Mucosa of gallbladder (tissue), 1 donor: ENCODE measurements around the gene TXNRD1. TPM values are rescaled to one million over a fixed set of nuclear protein-coding genes. Genes with fewer than 3 reads are reported as not detected.
"Not testable (repeated sequence)": the region's sequence is repeated elsewhere in the genome, so short reads cannot be mapped to it uniquely, and the experiment has no call there.

Experiments used
- DNase-seq: peaks from one replicate; pipeline ENCODE4 v3.0.0-alpha.2; 2020; ENCODE audit warnings: low spot score
- total RNA-seq: library from RNA; stranded (reverse); gene quantifications from one replicate; pipeline ENCODE4 v1.2.1, GENCODE V29; 2021
- donor health status: DM: no; HTN: no; CAD: no.

TXNRD1 gene
- total RNA-seq, 1 donor from 2014 or later: 139 TPM

DNA sequence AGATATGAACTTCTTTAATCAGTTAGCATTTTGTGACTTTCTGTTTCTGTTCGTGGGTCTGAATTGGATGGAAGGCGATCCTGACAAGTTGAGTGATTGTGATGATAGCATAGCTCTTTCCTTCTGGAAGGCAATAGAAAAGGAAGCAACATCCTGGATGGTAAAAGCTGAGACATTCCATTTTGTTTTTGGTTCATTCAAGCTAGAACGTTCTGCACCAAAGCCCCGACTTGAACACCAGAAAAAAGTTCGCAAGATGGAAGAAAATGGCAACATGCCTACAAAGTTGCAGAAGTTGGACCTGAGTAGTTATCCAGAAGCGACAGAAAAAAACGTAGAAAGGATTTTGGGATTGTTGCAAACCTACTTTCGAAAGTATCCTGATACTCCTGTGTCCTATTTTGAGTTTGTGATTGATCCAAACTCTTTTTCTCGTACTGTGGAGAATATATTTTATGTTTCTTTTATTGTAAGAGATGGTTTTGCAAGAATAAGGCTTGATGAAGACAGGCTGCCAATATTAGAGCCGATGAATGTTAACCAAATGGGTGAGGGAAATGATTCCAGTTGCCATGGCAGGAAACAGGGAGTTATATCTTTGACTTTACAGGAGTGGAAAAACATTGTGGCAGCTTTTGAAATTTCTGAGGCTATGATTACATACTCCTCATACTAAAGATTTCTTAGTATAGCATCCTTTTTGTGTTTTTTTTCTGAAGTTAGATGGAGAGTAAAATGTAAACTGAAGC is 88.9 kb downstream of the TXNRD1 start:
- no peak for DNase-seq

DNA sequence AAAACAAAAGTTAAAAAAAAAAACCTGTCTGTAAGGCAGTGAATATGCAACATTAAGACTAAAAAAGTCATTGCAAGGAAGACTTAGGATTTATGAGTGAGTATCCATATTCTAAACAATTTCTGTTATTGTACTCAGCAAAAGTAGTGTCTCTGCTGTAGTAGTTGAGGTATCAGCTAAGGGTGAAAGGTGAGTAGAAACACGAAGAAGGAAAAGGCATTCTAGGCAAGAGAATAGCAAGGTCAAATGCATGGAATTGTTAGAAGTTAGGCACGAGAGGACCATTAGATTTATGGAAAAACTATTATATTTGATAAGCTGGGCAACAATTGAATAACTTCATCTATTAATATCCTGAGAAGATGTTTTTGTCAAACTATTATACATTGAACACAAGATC is 89.8 kb downstream of the TXNRD1 start:
- no peak for DNase-seq

DNA sequence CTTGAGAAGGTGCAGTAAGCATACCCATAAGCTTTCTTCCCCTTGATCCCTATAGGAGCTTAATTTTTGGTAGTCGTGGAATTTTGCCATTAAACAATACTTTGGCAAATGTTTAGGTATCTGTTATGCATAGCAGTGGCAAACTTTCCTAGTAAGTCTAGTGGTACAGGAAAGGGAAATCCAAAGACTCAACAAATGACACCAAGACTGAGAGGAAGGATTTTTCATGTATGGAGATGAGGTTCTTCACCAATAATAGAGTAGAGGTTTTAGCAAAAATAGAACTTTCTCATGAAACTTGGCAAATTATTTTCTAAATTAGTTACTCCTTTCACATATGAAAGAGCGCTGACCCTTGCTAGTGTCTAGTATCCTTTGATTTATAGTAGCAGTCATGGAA is 90.8 kb downstream of the TXNRD1 start:
- DNase-seq: no peak

DNA sequence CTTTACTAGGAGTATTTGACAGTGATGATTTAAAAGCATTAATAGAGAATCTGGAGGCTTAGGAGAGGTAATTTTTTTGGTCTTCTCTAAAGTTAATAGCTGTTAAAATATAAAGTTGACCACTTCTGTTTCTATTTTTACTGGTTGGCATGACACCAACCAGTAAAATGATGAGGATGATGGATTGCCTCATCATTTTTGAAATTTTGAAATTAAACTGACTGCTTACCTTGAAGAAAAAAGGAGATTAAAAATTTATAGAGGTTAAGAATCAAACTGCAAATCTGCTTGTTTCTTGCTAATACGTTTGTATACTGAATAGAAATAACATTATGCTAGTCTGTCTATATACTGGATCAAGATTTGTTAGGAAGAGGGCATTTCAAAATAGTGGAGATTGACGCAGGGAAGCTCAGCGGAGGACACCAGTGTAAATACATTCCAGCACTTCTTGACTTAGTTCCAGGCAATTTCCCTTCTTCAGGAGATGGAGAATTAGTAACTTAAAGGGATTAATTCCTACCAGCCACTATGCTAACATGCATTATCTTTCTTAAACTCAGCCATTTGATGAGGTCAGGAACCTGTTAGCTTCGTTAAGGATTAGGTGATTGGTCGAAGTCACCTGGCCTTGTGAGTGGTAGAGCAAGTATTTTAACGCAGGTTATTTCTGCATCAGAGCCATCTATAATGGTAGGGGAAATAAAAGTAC is 91.5 kb downstream of the TXNRD1 start:
- no peak for DNase-seq

DNA sequence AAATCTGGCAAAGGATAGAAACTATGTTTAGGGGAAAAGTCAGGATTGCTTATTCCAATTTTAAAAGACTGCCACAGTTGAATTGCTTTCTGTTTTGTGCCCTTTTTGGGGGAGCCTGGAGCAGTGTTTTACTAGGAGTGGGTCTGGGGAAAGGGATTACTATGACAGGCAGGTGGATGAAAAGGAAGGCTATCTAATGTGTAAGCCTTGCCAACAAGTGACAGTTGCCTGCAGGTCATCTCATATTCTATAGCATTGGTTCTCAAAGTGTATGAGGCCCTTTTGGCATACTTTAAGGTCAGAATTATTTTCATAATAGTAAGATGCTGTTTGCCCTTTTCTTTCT is 92.0 kb downstream of the TXNRD1 start:
- no peak for DNase-seq

DNA sequence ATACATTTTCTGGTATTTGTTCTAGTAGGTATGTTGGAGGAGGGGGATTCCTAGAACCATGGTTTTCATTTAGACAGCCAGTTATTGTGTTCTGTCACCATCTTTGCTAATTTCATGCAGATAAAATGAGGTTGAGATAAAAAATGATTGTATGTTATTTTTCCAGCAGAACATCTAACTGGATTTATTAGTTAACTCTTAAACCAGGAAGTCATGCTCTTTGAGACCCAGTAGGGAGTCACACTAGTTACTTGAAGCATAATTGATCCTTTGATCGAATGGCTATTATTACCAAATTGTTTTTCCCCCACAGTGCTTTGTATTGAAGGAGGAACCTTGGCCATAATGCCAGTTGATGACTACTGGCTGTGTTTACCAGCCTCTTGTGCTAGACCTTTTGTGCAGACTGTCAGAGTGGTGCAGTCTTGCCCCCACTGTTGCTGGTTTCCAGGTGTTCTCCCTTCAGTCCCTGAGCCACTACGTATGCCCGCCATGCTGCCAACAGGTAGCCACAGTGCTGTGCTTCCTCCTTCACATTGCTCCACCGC is 93.9 kb downstream of the TXNRD1 start:
- no peak for DNase-seq

DNA sequence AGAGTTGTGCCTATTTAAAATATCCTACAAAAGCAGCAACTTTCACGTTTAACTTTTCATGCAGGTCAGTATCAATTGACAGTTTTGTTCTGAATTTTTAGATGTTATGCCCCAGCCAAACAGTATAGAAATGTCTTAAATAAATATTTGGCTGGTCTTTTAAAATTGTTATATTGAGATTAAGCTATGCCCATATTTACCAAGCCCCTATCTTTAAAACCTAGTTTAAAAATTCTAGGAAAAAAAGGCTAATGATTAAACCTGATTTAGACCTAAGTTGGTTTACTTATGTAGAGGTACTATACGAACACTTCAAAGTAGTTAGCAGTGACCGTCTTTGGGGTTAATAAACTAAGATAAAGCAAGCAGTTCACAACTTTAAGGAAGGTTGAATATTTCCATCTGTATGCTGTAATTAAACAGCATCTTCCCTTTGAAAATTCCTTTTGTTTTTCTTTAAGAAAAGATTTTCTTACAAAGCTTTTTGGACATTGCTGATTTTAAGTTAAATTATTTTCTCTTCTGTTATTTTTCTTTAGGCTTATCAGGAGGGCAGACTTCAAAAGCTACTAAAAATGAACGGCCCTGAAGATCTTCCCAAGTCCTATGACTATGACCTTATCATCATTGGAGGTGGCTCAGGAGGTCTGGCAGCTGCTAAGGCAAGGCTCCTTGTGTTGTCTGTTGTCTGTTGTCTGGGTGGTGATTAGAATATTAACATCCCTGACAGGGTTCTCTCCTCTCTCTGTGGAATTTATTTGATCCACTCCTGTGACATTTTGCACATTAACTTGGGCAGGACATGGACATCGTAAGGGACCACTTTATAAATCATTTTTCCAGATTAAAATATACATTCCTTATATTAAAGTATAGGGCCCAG is 95.4 kb downstream of the TXNRD1 start:
- DNase-seq: no peak

DNA sequence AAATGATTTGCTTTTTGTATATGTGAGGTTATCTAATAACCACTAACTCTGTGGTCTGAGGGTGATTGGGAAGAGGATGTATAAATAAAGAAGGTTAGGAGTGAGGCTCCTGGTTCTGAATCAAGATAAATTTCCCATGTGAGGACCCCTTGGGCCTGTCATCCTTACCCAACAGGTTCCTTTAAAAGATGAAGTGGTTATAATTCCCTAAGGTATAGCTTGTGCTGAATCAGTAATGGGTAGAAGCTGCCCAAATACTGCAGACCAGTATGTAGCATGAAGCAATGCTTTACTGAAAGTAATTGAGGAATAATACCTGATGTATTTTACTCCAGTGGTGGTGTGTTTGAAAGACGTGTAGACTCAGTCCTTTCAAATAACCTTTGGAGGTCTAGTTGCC is 96.6 kb downstream of the TXNRD1 start:
- DNase-seq: no peak

DNA sequence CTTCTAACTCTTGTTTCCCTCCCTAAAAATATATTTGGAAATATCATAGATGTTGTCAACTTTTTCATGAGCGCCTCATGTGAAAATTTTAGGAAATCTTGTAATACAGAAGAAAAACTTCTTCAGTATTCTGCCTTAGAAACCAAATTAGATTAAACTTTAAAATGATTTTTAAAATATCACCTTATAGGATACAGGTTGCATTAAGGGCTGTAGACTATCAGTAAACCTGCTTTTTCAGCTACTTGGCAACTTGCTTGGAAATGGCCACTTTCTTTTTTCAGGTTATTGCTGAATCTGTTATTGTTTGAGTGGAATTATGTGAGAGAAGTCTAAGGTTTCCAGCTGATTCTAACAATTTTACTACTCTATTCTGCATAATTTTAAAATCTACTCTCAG is 97.1 kb downstream of the TXNRD1 start:
- no peak for DNase-seq

DNA sequence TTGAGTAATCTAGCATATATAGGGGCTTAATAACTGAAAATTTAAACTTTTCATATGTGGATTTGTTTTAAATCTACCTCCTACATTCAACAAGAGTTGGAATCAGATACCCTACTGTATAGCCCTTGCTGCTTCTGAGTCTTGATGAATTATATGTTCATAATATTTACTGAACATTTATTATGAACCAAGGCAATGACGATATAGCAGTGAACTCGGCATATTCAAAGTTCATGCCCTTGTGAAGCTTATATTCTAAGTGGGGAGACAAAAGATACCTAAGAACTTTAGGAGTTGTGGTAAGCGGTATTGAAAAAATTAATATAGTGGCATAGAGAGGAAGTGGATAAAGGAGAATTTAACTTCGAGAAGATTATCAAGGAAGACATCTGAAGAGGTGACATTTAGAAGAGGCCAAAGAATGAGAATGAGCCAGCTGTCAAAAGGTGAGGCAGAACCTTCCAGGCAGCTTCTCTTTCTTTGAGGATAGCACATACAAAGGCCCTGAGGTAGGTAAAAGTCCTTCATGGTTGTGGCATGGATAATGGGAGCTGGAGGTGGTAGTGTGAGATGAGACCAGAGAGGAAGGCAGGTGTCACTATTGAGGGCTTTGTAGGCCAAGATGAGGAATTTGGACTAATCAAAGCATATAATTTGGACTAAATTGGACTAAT is 98.1 kb downstream of the TXNRD1 start:
- no peak for DNase-seq

DNA sequence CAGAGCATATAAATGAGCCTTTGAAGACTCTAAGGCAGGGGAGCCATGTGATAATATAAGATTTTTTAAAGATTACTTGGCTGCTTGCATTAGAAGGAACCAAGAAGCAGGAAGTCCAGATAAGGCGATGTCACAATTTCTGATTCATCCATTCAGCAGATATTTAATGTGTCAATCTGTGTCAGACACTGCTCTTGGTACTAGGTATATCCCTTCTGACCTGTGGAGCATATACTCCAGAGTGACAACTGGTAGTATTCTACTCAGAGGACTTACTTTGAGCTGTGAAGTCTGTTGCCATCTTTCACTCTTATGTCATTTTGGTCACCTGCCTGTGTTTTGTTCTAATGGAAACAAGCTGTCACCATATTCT is 98.6 kb downstream of the TXNRD1 start:
- DNase-seq: no peak

DNA sequence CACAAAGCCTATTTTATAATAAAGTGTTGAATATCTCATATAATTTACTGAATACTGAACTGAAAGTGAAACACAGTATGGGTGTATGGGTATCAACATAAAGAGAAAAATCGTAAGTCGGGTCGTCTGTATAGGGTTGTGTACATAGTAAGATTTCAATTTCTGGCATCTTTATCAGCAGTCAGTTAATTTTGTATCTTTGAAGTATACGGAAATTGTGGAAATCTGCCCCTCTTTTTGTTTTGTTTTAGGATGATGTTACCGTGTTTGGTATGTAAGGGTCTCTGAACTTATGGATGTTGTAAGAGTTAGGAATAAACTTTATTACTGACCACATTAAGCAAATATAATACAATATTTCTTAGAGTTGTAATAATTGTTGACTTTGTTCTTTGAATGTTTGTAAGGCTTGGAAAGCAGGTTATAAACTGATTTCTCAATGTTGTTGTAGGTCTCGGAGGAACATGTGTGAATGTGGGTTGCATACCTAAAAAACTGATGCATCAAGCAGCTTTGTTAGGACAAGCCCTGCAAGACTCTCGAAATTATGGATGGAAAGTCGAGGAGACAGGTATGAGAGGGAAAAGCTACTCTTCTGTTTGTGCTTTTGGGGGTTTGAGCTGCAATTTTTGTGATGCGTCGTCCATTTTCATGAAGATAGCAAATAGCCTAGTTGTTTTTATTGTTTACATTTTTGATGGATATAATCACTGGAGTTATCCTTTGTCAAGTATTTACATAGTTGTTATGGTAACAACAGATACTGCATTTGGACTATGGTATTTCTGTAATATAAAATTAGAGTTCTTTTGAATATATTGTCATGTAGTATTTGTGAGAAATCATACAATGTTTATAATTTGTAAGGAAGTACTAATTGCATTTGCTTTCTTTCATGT is 100.0 kb downstream of the TXNRD1 start:
- no peak for DNase-seq

DNA sequence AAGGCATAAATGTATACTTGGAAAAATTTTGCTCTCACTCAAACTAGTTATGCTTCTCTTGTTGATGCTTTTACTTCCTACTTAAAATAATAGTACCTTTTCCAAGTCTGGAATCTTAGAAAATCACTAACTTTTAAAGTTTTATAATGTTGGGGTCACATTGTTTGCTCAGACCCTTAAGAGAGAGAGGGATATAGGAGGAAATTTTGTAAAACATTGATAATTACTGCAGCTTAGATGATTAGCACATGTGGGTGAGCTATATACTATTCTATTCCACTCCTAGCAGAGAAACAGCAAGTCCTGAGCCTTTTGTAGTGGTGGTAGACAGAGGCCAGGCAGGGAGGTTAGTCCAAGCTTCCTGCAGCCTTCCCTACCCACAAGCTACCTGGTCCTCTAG is 101.4 kb downstream of the TXNRD1 start:
- DNase-seq: no peak

DNA sequence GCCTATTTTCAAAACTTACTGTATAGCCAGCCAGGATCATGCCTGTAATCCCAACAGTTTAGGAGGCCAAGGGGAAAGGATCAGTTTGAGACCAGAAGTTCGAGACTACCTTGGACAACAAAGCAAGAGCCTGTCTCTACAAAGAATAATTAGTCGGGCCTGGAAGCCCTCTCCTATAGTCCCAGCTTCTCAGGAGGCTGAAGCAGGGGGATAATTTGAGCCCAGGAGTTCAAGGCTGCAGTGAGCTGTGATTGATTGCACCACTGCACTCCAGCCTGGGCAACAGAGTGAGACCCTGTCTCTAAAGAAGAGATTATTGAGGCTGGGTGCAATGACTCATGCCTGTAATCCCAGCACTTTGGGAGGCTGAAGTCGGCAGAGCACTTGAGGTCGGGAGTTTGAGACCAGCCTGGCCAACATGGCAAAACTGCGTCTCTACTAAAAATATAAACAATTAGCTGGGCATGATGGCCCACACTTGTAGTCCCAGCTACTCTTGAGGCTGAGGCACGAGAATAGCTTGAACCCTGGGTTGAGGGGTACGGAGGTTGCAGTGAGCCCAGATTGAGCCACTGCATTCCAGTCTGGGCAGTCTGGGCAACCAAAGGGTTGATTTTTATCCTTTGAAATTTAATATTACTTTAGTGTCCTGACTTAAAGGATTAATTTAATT is 102.1 kb downstream of the TXNRD1 start:
- DNase-seq: no peak

DNA sequence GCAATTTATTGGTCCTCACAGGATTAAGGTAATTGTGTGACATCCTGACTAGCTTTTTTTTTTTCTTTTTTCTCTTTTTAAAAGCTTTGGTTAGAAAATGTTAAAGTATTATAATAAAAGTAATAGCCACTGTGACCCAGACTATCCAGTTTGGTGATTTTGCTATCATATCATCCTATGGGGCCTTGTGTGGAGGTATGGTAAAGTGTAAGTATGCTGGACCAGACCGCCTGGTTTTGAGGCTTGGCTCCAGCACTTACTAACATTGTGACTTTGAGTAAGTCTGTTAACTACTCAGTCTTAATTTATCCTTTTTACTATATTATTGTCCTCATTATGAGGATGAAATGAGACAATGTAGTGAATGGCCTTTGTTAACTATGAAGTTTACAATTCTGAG is 103.4 kb downstream of the TXNRD1 start:
- DNase-seq: no peak

DNA sequence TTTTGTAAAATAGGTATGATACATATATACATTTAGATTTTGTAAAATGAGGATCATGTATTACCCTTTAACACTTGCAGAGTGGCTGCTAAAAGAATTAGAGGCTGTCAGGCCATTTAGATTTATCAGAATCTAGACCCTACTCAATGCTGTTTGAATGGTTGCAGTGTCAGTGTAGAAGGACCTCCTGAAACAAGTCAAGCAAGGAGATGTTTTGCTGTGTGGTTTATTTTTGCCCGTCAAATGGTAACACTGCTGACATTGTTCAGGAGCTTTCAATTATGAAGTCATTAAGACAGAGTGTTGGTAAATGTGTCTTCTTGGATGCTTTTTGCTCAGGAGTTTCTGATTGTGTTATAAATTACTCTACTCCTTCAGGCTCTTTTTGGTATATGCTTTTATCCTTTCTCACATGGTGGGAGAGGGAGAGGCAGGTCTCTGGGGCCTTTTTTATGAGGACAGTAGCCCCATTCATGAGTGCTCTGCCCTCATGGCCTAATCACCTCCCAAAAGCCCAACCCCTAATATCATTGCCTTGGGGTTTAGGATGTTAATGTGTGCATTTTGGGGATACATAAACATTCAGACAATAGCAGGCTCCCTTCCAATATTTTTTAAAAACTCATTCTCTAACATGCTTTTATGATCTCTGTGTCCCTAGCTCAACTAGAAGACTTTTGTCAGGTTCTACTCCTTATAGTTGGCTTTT is 104.5 kb downstream of the TXNRD1 start:
- no peak for DNase-seq

DNA sequence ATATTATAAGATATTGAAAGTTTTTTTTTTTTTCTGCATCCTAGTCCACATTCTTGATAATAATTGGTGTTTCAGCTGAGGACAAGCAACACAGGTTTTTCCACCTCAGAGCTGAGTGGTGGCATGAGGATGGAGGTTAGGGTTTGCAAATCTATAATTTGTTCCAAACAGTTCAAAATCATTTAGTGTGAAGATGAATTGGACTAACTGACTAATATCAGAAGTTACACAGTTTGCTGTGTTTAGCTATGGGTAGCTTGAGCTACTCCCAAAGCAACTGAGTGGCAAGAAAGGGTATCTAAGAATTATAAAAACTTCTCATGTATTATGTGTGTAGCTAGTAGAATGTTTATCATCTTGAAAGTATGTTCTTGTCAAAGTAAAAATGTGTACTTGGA is 105.0 kb downstream of the TXNRD1 start:
- no peak for DNase-seq

DNA sequence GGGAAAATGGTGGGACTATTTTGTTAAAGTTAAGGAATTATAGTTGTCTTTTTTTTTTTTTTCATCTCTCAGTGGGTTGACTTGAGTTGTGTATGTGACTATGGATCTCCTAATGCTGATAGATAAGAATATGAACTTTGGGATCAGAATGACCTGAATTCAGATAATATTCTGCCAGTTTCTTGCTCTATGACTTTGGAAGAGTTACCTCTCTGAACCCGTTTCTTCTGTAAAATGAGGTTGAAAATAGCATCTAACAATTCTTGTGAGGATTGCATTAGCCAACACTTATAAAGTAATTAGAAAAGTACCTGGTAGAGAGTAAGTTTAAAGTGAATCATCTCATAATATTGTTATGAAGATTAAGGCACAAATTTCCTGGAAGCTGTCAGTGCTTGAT is 106.4 kb downstream of the TXNRD1 start:
- DNase-seq: no peak

DNA sequence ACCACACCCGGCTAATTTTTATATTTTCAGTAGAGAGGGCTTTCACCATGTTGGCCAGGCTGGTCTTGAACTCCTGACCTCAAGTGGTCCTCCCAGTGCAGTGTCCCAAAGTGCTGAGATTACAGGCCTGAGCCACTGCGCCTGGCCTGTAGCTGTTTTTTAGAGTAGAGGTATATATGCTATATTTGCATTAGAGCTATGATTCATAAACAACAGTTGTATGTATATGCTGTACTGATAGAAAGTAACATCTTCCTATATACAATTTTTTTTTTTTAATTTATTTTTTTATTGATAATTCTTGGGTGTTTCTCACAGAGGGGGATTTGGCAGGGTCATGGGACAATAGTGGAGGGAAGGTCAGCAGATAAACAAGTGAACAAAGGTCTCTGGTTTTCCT is 107.0 kb downstream of the TXNRD1 start:
- not testable (repeated sequence) for DNase-seq

DNA sequence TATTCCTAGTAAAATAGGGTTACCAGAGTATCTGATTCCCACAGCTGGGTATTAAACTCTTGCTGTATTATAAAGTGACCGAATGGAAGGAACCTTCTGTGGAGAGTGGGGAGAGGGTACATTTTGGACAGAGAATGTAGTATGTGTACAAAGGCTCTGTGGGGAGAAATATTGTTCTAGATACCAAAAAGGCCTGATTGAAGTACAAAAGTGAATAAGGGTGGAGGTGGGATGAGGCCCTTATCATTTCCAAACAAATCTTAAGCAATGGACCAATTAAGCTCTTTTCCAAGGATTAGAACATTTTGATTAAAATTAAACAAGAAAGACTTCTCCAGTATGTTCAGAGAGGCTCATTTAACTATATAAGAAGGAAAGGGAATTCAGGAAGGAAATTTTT is 108.3 kb downstream of the TXNRD1 start:
- DNase-seq: no peak
